WTC11 (cell line): ENCODE data around the gene AGBL1. TPM values are rescaled to one million over a fixed set of nuclear protein-coding genes. Genes with fewer than 3 reads are reported as not detected.

ENCODE experiments used
- ATAC-seq: fragments of 200-7000 bp; cut with Tn5 transposase; 2 replicates; pipeline ENCODE4 v1.10.0; 2021; ENCODE audit warnings: mild to moderate bottlenecking, moderate library complexity
- CTCF ChIA-PET: fragments of 300-600 bp; sonication (Branson Sonifier 250); formaldehyde crosslinking; loops from one replicate; lab custom pipeline; 2021; ENCODE audit warnings: antibody characterized with exemption; lab: Charles Lee
- POLR2A ChIA-PET: fragments of 350-600 bp; sonication (Branson Sonifier 250); formaldehyde crosslinking; loops from one replicate; lab custom pipeline; 2021; ENCODE audit warnings: antibody characterized with exemption; lab: Charles Lee
- DNase-seq: peaks from one replicate; pipeline ENCODE4 v3.0.0; 2021; ENCODE audit warnings: low spot score
- H3K27ac Mint-ChIP-seq: 2 replicates; pipeline ENCODE4 v1.8.0; 2021; ENCODE audit warnings: mixed read lengths
- H3K27me3 Mint-ChIP-seq: 2 replicates; pipeline ENCODE4 v1.8.0; 2021; ENCODE audit warnings: low read depth, mild to moderate bottlenecking, moderate library complexity, mixed read lengths
- H3K36me3 Mint-ChIP-seq: 2 replicates; pipeline ENCODE4 v1.8.0; 2021; ENCODE audit warnings: mixed read lengths
- H3K4me1 Mint-ChIP-seq: 2 replicates; pipeline ENCODE4 v1.8.0; 2022; ENCODE audit warnings: mixed read lengths
- H3K4me3 Mint-ChIP-seq: 2 replicates; pipeline ENCODE4 v1.8.0; 2021; ENCODE audit warnings: mild to moderate bottlenecking, moderate library complexity, mixed read lengths
- H3K9me3 Mint-ChIP-seq: 2 replicates; pipeline ENCODE4 v1.8.0; 2021; ENCODE audit warnings: mixed read lengths
- CREM ChIP-seq: sonication (generic); formaldehyde crosslinking; IDR thresholded peaks from 2 replicates; pipeline ENCODE4 v1.8.1; 2022; ENCODE audit warnings: mild to moderate bottlenecking, missing genetic modification reagents, moderate library complexity
- FOXP1 ChIP-seq: sonication (generic); formaldehyde crosslinking; IDR thresholded peaks from 2 replicates; pipeline ENCODE4 v1.8.0; 2022; ENCODE audit warnings: missing genetic modification reagents, mild to moderate bottlenecking, moderate library complexity, borderline replicate concordance
- JAZF1 ChIP-seq: fragments of 250-450 bp; sonication (Bioruptor Pico); IDR thresholded peaks from 2 replicates; pipeline ENCODE4 v1.9.0; 2021; ENCODE audit warnings: moderate library complexity, mild to moderate bottlenecking, inconsistent platforms
- KAT7 ChIP-seq: sonication (generic); formaldehyde crosslinking; IDR thresholded peaks from 2 replicates; pipeline ENCODE4 v1.8.1; 2023; ENCODE audit warnings: missing genetic modification reagents, mild to moderate bottlenecking, borderline replicate concordance
- NR2C2 ChIP-seq: sonication (generic); formaldehyde crosslinking; IDR thresholded peaks from 2 replicates; pipeline ENCODE4 v1.8.0; 2022; ENCODE audit warnings: mild to moderate bottlenecking, missing genetic modification reagents
- NR3C1 ChIP-seq: sonication (generic); formaldehyde crosslinking; conservative IDR thresholded peaks from 2 replicates; pipeline ENCODE4 v1.8.1; 2023; ENCODE audit warnings: low read depth, mild to moderate bottlenecking, missing genetic modification reagents
- OVOL2 ChIP-seq: fragments of 250-450 bp; sonication (Bioruptor Pico); IDR thresholded peaks from 2 replicates; pipeline ENCODE4 v1.9.0; 2021; ENCODE audit warnings: mild to moderate bottlenecking, borderline replicate concordance
- RELA ChIP-seq: sonication (generic); formaldehyde crosslinking; IDR thresholded peaks from 2 replicates; pipeline ENCODE4 v1.8.1; 2022; ENCODE audit warnings: missing genetic modification reagents, mild to moderate bottlenecking, borderline replicate concordance
- SP1 ChIP-seq: sonication (generic); formaldehyde crosslinking; conservative IDR thresholded peaks from 2 replicates; pipeline ENCODE4 v1.8.1; 2022; ENCODE audit warnings: missing genetic modification reagents
- TCF7 ChIP-seq: sonication (generic); formaldehyde crosslinking; IDR thresholded peaks from 2 replicates; pipeline ENCODE4 v1.8.0; 2022; ENCODE audit warnings: mild to moderate bottlenecking, low read depth, missing genetic modification reagents, moderate library complexity
- ZNF232 ChIP-seq: sonication (generic); formaldehyde crosslinking; IDR thresholded peaks from 2 replicates; pipeline ENCODE4 v1.8.0; 2022; ENCODE audit warnings: mild to moderate bottlenecking, missing genetic modification reagents
- total RNA-seq: library from RNA; stranded (reverse); gene quantifications from 3 replicates; pipeline ENCODE4 v1.2.3, GENCODE V29; 2021
- TF ChIP-seq, protein P1 (sequence below): sonication (generic); formaldehyde crosslinking; IDR thresholded peaks from 2 replicates; pipeline ENCODE4 v1.8.1; 2023; ENCODE audit warnings: mild to moderate bottlenecking, missing genetic modification reagents
- TF ChIP-seq, protein P2 (sequence below): sonication (generic); formaldehyde crosslinking; IDR thresholded peaks from 2 replicates; pipeline ENCODE4 v1.8.1; 2023; ENCODE audit warnings: mild to moderate bottlenecking, moderate library complexity, missing genetic modification reagents
- TF ChIP-seq, protein P3 (sequence below): sonication (generic); formaldehyde crosslinking; IDR thresholded peaks from 2 replicates; pipeline ENCODE4 v1.8.0; 2023; ENCODE audit warnings: mild to moderate bottlenecking, missing genetic modification reagents
- TF ChIP-seq, protein P4 (sequence below): fragments of 250-450 bp; sonication (Bioruptor Pico); IDR thresholded peaks from 2 replicates; pipeline ENCODE4 v1.8.0; 2021; ENCODE audit warnings: mild to moderate bottlenecking

Gene AGBL1
- total RNA-seq, 1 experiment from 2014 or later = not detected

DNA sequence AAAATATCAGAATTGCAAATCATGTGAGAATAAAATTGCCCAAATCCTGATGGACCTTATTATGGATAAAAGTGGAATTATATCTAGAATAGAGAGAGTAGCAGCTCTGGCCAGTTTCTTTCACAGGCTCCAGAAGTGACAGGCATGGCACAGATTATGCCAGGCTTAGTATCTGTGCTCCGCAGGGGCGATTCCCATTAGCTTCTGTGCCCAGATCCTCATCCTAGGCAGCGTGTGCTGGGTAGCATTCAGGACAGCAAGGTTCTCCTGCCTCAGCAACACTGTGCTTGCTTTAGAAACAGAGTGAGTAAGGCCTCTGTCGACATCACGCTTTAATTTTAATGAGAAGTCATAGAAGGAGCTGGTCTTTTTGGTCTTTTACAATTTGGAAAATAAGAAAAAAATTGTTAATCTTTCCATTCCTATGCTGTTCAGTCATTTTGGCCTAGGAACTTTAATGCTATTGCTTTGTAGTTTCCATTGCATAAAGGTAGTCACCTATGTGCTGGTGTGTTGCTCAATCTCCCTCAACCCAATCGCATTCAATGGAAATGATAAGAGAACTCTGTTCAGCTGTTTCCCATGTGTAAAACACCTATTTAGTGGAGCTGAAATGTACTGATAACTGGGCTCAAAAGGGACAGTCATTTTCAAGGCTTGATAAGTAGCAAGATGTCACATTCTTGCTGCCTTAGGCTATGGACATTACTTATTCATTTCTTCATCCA, 770.1 kb downstream of the AGBL1 start:
- CTCF ChIA-PET = interaction anchor here (0.6 kb wide), 1 partner anchor 108 kb away, joined by 5 read pairs; no protein-coding TSS in a partner anchor
- POLR2A ChIA-PET = no interaction called here
- Mint-ChIP-seq H3K4me3 (no peak overlapping the region), H3K9me3 (0 out of 2 replicates have a peak, but pooled peaks cover 3% of the 10 kb centered on the region), H3K27ac (no peak overlapping the region), H3K36me3 (no peaks in the 10 kb centered on the region), H3K27me3 (no peaks in the 10 kb centered on the region), H3K4me1 (no peaks in the 10 kb centered on the region)
- TF ChIP-seq JAZF1 (CRISPR knock-in tag) (no peak), NR3C1 (CRISPR knock-in tag) (no peak), RELA (CRISPR knock-in tag) (no peak), NR2C2 (CRISPR knock-in tag) (no peak), FOXP1 (no peak), ZNF232 (CRISPR knock-in tag) (no peak), SP1 (CRISPR knock-in tag) (no peak), TCF7 (CRISPR knock-in tag) (no peak), OVOL2 (CRISPR knock-in tag) (no peak), CREM (CRISPR knock-in tag) (no peak)
- TF ChIP-seq, protein P1, sequence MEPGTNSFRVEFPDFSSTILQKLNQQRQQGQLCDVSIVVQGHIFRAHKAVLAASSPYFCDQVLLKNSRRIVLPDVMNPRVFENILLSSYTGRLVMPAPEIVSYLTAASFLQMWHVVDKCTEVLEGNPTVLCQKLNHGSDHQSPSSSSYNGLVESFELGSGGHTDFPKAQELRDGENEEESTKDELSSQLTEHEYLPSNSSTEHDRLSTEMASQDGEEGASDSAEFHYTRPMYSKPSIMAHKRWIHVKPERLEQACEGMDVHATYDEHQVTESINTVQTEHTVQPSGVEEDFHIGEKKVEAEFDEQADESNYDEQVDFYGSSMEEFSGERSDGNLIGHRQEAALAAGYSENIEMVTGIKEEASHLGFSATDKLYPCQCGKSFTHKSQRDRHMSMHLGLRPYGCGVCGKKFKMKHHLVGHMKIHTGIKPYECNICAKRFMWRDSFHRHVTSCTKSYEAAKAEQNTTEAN (CRISPR knock-in tag) = no peak
- TF ChIP-seq, protein P2, sequence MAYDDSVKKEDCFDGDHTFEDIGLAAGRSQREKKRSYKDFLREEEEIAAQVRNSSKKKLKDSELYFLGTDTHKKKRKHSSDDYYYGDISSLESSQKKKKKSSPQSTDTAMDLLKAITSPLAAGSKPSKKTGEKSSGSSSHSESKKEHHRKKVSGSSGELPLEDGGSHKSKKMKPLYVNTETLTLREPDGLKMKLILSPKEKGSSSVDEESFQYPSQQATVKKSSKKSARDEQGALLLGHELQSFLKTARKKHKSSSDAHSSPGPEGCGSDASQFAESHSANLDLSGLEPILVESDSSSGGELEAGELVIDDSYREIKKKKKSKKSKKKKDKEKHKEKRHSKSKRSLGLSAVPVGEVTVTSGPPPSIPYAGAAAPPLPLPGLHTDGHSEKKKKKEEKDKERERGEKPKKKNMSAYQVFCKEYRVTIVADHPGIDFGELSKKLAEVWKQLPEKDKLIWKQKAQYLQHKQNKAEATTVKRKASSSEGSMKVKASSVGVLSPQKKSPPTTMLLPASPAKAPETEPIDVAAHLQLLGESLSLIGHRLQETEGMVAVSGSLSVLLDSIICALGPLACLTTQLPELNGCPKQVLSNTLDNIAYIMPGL = no peak
- TF ChIP-seq, protein P3, sequence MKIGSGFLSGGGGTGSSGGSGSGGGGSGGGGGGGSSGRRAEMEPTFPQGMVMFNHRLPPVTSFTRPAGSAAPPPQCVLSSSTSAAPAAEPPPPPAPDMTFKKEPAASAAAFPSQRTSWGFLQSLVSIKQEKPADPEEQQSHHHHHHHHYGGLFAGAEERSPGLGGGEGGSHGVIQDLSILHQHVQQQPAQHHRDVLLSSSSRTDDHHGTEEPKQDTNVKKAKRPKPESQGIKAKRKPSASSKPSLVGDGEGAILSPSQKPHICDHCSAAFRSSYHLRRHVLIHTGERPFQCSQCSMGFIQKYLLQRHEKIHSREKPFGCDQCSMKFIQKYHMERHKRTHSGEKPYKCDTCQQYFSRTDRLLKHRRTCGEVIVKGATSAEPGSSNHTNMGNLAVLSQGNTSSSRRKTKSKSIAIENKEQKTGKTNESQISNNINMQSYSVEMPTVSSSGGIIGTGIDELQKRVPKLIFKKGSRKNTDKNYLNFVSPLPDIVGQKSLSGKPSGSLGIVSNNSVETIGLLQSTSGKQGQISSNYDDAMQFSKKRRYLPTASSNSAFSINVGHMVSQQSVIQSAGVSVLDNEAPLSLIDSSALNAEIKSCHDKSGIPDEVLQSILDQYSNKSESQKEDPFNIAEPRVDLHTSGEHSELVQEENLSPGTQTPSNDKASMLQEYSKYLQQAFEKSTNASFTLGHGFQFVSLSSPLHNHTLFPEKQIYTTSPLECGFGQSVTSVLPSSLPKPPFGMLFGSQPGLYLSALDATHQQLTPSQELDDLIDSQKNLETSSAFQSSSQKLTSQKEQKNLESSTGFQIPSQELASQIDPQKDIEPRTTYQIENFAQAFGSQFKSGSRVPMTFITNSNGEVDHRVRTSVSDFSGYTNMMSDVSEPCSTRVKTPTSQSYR (CRISPR knock-in tag) = no peak
- ATAC-seq = no peak
- DNase-seq = no peak

DNA sequence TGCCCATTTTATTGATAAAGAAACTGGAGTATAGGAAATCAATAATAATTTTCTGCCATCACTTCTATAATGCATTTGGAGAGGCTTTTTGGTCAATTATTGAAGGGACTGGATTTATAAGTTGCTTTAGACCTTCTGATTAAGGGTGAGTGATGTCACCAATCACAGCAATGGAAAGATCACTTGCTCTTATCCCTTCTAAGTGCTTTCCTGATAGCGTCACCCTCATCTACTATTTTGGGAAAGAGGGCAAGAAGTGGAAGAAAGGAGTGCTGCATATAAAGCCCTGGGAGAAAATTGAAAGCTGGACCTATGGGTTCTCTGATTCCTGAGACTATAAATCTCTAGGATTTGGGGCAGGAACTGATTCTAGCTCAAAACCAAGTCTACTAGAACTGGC, 771.3 kb downstream of the AGBL1 start:
- no peak for DNase-seq
- ATAC-seq = no peak
- Mint-ChIP-seq H3K9me3 (0 out of 2 replicates have a peak, but pooled peaks cover 3% of the 10 kb centered on the region), H3K4me3 (no peak overlapping the region), H3K4me1 (no peaks in the 10 kb centered on the region), H3K36me3 (no peaks in the 10 kb centered on the region), H3K27ac (no peak overlapping the region), H3K27me3 (no peaks in the 10 kb centered on the region)
- ChIA-PET CTCF (no interaction called here), POLR2A (no interaction called here)
- TF ChIP-seq SP1 (CRISPR knock-in tag) = no peak
- no peak for TF ChIP-seq NR3C1 (CRISPR knock-in tag)
- no peak for TF ChIP-seq KAT7 (CRISPR knock-in tag)

DNA sequence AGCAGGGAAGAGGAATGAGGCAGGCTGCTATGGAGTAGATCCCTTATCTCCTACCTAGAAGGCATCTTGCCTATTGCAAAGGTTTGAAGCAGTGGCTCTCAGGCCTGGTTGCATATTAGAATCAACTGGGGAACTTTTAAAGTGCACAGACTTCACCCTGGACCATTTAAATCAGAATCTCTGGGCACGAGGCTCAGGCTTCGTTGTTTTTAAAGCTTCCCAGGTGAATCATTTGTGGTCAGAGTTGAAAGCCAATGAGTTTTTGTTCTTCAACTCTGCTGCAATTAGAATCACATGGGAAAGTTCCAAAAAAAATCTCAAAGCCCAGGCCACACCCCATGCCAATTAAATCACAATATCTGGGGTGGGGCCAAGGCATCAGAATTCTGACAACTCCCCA, 773.1 kb downstream of the AGBL1 start:
- Mint-ChIP-seq H3K27ac (no peak overlapping the region), H3K4me3 (no peak overlapping the region), H3K4me1 (no peaks in the 10 kb centered on the region), H3K36me3 (no peaks in the 10 kb centered on the region), H3K9me3 (peaks cover 4% of the 10 kb centered on the region; the same call in 1 of the 2 replicates), H3K27me3 (no peaks in the 10 kb centered on the region)
- no peak for ATAC-seq
- DNase-seq = no peak
- POLR2A ChIA-PET = no interaction called here
- CTCF ChIA-PET = no interaction called here
- TF ChIP-seq ZNF232 (CRISPR knock-in tag) (no peak), JAZF1 (CRISPR knock-in tag) (no peak)
- TF ChIP-seq, protein P4, sequence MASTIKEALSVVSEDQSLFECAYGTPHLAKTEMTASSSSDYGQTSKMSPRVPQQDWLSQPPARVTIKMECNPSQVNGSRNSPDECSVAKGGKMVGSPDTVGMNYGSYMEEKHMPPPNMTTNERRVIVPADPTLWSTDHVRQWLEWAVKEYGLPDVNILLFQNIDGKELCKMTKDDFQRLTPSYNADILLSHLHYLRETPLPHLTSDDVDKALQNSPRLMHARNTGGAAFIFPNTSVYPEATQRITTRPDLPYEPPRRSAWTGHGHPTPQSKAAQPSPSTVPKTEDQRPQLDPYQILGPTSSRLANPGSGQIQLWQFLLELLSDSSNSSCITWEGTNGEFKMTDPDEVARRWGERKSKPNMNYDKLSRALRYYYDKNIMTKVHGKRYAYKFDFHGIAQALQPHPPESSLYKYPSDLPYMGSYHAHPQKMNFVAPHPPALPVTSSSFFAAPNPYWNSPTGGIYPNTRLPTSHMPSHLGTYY = no peak
